Transverse colon (tissue), 4 donors: ENCODE data around the gene INO80.

ENCODE experiments used
- POLR2A ChIP-seq: fragments of 450-650 bp; IDR thresholded peaks from one replicate; pipeline ENCODE4 v1.6.1; 2016; ENCODE audit warnings: antibody characterized with exemption, mild to moderate bottlenecking, moderate library complexity
- POLR2AphosphoS5 ChIP-seq, 3 donors: sonication (generic); formaldehyde crosslinking; IDR thresholded peaks; one replicate each; pipeline ENCODE4 v1.6.1; 2016; ENCODE audit warnings: antibody characterized with exemption in 3 of 3
- TF ChIP-seq, protein P1 (sequence below), 5 experiments: fragments of 200-600 bp in 3 of 5; fragments of 450-650 bp in 2 of 5; sonication (generic) in 3 of 5; IDR thresholded peaks; 1 replicate in 2 of 5; 2 replicates in 3 of 5; pipeline ENCODE4 v1.5.1; 2016 to 2017; ENCODE audit warnings: antibody characterized with exemption in 5 of 5, inconsistent platforms in 3 of 5, mild to moderate bottlenecking in 2 of 5, moderate library complexity in 1 of 5

DNA sequence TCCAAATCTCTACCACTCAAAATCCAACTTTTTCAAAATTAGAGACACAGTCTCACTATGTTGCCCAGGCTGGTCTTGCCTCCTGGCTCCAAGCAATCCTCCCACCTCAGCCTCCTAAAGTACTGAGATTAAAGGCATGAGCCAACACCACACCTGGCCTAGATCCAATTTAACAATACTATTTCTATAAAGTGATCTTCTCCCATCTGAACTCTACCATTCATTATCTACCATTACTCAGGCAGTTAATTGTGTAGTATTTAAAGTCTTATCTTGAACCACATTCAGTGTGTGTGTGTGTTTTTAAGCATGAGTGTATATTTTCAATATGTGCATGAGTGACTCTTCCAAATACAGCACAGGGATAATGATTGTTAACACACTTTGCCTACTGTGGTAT lies 77.0 kb downstream of the INO80 start:
- TF ChIP-seq, protein P1, sequence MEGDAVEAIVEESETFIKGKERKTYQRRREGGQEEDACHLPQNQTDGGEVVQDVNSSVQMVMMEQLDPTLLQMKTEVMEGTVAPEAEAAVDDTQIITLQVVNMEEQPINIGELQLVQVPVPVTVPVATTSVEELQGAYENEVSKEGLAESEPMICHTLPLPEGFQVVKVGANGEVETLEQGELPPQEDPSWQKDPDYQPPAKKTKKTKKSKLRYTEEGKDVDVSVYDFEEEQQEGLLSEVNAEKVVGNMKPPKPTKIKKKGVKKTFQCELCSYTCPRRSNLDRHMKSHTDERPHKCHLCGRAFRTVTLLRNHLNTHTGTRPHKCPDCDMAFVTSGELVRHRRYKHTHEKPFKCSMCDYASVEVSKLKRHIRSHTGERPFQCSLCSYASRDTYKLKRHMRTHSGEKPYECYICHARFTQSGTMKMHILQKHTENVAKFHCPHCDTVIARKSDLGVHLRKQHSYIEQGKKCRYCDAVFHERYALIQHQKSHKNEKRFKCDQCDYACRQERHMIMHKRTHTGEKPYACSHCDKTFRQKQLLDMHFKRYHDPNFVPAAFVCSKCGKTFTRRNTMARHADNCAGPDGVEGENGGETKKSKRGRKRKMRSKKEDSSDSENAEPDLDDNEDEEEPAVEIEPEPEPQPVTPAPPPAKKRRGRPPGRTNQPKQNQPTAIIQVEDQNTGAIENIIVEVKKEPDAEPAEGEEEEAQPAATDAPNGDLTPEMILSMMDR (IDR thresholded peaks at IDR 0.05): no peak
- TF ChIP-seq POLR2AphosphoS5 (IDR thresholded peaks at IDR 0.05): no peak
- no peak for TF ChIP-seq POLR2A
